K562 (cell line): Measurements from ENCODE around the gene BRICD5. TPM values are rescaled to one million over a fixed set of nuclear protein-coding genes. Genes with fewer than 3 reads are reported as not detected.

Source experiments
- CHCHD3 ChIP-seq: fragments of 250-450 bp; sonication (Bioruptor Pico); IDR thresholded peaks from 2 replicates; pipeline ENCODE4 v2.1.2; 2022; ENCODE audit warnings: mild to moderate bottlenecking
- CTCFL ChIP-seq: IDR thresholded peaks from 2 replicates; pipeline ENCODE4 v1.6.1; 2011; ENCODE audit warnings: borderline replicate concordance, low read depth, mild to moderate bottlenecking, moderate library complexity, low read length; ENCODE audit not compliant: insufficient read depth, poor library complexity, severe bottlenecking
- ELF2 ChIP-seq: fragments of 250-450 bp; sonication (Bioruptor Pico); IDR thresholded peaks from 2 replicates; pipeline ENCODE4 v1.5.0; 2021; ENCODE audit warnings: mild to moderate bottlenecking
- EZH2 ChIP-seq: IDR thresholded peaks from 2 replicates; pipeline ENCODE4 v1.6.1; 2012; ENCODE audit warnings: low read depth, mild to moderate bottlenecking, inconsistent platforms, low read length, borderline replicate concordance
- HSF4 ChIP-seq: fragments of 250-450 bp; sonication (Bioruptor Pico); IDR thresholded peaks from 2 replicates; pipeline ENCODE4 v2.1.2; 2022; ENCODE audit warnings: mild to moderate bottlenecking, moderate library complexity, borderline replicate concordance
- KAT2B ChIP-seq: IDR thresholded peaks from one replicate; pipeline ENCODE4 v1.6.1; 2012; ENCODE audit warnings: low read depth, mild to moderate bottlenecking, control low read depth, inconsistent platforms, low read length, moderate library complexity
- KAT8 ChIP-seq: fragments of 450-650 bp; IDR thresholded peaks from 2 replicates; pipeline ENCODE4 v1.6.1; 2016; ENCODE audit warnings: low read depth, mild to moderate bottlenecking
- KLF10 ChIP-seq: fragments of 250-450 bp; sonication (Bioruptor Pico); IDR thresholded peaks from 2 replicates; pipeline ENCODE4 v1.6.1; 2021; ENCODE audit warnings: matching md5 sums
- KLF6 ChIP-seq: fragments of 250-450 bp; sonication (Bioruptor Pico); IDR thresholded peaks from 2 replicates; pipeline ENCODE4 v1.4.0; 2020; ENCODE audit warnings: mild to moderate bottlenecking, moderate library complexity, borderline replicate concordance
- MAFG ChIP-seq: fragments of 450-650 bp; conservative IDR thresholded peaks from 2 replicates; pipeline ENCODE4 v1.6.1; 2016; ENCODE audit warnings: missing genetic modification characterization, missing compliant biosample characterization
- MCM5 ChIP-seq: fragments of 450-650 bp; IDR thresholded peaks from 2 replicates; pipeline ENCODE4 v1.6.1; 2016; ENCODE audit warnings: low read depth
- MTA2 ChIP-seq: fragments of 450-650 bp; IDR thresholded peaks from 2 replicates; pipeline ENCODE4 v1.6.1; 2016; ENCODE audit warnings: low read depth
- NCOA2 ChIP-seq, 2 experiments: fragments of 450-650 bp; IDR thresholded peaks; 2 replicates each; pipeline ENCODE4 v1.6.1; 2018; ENCODE audit warnings: mild to moderate bottlenecking in 2 of 2, moderate library complexity in 1 of 2; ENCODE audit not compliant: partially characterized antibody in 2 of 2
- NR3C1 ChIP-seq: sonication (generic); formaldehyde crosslinking; IDR thresholded peaks from 2 replicates; pipeline ENCODE4 v1.8.1; 2022; ENCODE audit warnings: missing genetic modification reagents
- NRF1 ChIP-seq, 2 experiments: fragments of 450-650 bp; IDR thresholded peaks in 1 of 2; conservative IDR thresholded peaks in 1 of 2; 2 replicates each; pipeline ENCODE4 v1.6.1; 2014; ENCODE audit warnings: mild to moderate bottlenecking in 2 of 2
- RBM17 ChIP-seq: fragments of 200-400 bp; formaldehyde crosslinking; IDR thresholded peaks from 2 replicates; pipeline ENCODE4 v1.6.1; 2017; ENCODE audit warnings: low read depth, mild to moderate bottlenecking, low read length, borderline replicate concordance
- SP1 ChIP-seq: sonication (generic); formaldehyde crosslinking; IDR thresholded peaks from 2 replicates; pipeline ENCODE4 v1.8.1; 2022; ENCODE audit warnings: mild to moderate bottlenecking, missing genetic modification reagents
- STAT5B ChIP-seq: fragments of 250-450 bp; sonication (Bioruptor Pico); IDR thresholded peaks from 2 replicates; pipeline ENCODE4 v1.8.0; 2021; ENCODE audit warnings: mild to moderate bottlenecking, inconsistent platforms
- ZFX ChIP-seq: sonication (generic); formaldehyde crosslinking; IDR thresholded peaks from 2 replicates; pipeline ENCODE4 v1.8.0; 2022; ENCODE audit warnings: mild to moderate bottlenecking, missing genetic modification reagents, moderate library complexity
- ZNF57 ChIP-seq: fragments of 450-650 bp; formaldehyde crosslinking; IDR thresholded peaks from 2 replicates; pipeline ENCODE4 v1.4.0; 2020; ENCODE audit warnings: mild to moderate bottlenecking, moderate library complexity
- ZNF79 ChIP-seq: fragments of 250-450 bp; sonication (Bioruptor Pico); IDR thresholded peaks from 2 replicates; pipeline ENCODE4 v1.4.0; 2020; ENCODE audit warnings: low read depth, mild to moderate bottlenecking, moderate library complexity
- polyA plus RNA-seq, 8 experiments: library from polyadenylated mRNA; depleted of rRNA in 4 of 8; stranded (reverse) in 5 of 8; unstranded in 3 of 8; fragments of >200 nt; fragmentation: Nextera tagmentation in 2 of 8; fragmentation: Illumina TruSeq in 1 of 8; extraction: Ambion mirVana in 2 of 8; extraction: Trizol in 1 of 8; gene quantifications; 2 replicates each; pipeline versions ENCODE4 v1.2.1 to v1.2.3, GENCODE V29; 2011 to 2014; ENCODE audit warnings: inconsistent platforms in 1 of 8, missing spikeins in 1 of 8
- total RNA-seq, 7 experiments: library from RNA; depleted of rRNA in 6 of 7; stranded (reverse); fragments of >200 nt in 6 of 7; fragmentation: Illumina TruSeq in 2 of 7; extraction: Trizol in 2 of 7; gene quantifications; 2 replicates each; pipeline versions ENCODE4 v1.2.1 to v1.2.3, GENCODE V29; 2011 to 2021; ENCODE audit warnings: low replicate concordance in 1 of 7
- TF ChIP-seq, protein P1 (sequence below), 2 experiments: IDR thresholded peaks in 1 of 2; conservative IDR thresholded peaks in 1 of 2; 2 replicates each; pipeline ENCODE4 v1.6.1; 2016; ENCODE audit warnings: low read depth in 2 of 2, mild to moderate bottlenecking in 1 of 2, missing compliant biosample characterization in 1 of 2, missing genetic modification characterization in 1 of 2, moderate library complexity in 1 of 2
- TF ChIP-seq, protein P2 (sequence below): fragments of 450-650 bp; IDR thresholded peaks from 2 replicates; pipeline ENCODE4 v1.6.1; 2016; ENCODE audit warnings: low read depth, mild to moderate bottlenecking, moderate library complexity

BRICD5 gene
- total and polyA plus RNA-seq, 9 of the 15 experiments (the other 6 are each of a cell fraction or from before 2014, with no cell fraction given) = 0.24 to 15.1 (median 2.4) TPM; not detected in 1

DNA sequence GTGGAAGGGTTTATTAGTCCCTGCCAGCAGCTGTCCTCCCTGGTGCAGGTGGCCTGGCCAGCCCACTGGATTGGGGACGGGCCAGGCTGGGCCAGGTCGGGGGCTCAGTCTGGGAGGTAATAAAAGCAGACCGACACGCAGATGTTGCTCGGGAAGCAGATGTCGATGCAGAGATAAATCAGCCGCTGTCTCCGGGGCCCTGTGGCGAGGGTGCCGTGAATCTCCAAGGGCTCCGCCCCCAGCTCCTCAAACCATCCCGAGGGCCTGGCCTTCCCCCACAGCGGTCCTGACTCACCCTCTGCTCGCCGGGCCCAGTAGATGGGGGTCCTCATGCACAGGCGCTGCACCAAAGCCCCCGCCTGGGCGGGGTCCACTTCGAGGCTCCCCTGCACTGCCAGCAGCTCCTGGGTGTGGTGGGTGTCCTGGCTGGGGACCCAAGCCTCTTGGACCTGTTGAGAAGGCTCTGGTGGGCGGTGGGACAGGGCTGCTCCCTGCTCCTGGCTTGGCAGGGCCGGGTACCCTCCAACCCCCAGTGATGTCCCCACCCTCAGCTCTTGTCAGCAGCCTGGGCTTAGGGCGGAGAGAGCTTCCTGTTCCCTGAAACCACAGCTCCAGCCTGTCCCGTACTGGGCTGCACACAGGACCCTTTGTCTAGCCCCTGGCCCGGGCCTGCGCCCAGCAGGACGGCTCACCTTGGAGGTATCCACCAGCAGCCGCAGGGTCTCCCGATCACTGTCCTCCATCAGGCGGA, 1.2 kb downstream of the BRICD5 start (continued):
- TF ChIP-seq, protein P1, sequence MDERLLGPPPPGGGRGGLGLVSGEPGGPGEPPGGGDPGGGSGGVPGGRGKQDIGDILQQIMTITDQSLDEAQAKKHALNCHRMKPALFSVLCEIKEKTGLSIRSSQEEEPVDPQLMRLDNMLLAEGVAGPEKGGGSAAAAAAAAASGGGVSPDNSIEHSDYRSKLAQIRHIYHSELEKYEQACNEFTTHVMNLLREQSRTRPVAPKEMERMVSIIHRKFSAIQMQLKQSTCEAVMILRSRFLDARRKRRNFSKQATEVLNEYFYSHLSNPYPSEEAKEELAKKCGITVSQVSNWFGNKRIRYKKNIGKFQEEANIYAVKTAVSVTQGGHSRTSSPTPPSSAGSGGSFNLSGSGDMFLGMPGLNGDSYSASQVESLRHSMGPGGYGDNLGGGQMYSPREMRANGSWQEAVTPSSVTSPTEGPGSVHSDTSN (CRISPR knock-in tag; IDR thresholded peaks at IDR 0.05; ENCODE audit: low read depth) = no peak
- TF ChIP-seq, protein P1 (tag; conservative IDR thresholded peaks at IDR 0.05; ENCODE audit: low read depth) = peak; percentile 33; the same call in 1 of the 2 replicates
- no peak for TF ChIP-seq KLF10 (CRISPR knock-in tag)
- TF ChIP-seq NCOA2 (IDR thresholded peaks at IDR 0.05; ENCODE audit: partially characterized antibody in 2 of 2) = no peak
- TF ChIP-seq MTA2 = no peak
- peak; percentile 10; the same call in 1 of the 2 replicates for TF ChIP-seq ZFX (CRISPR knock-in tag)
- no peak for TF ChIP-seq STAT5B
- TF ChIP-seq MCM5 = no peak
- no peak for TF ChIP-seq MAFG (tag)
- no peak for TF ChIP-seq HSF4
- TF ChIP-seq, protein P2, sequence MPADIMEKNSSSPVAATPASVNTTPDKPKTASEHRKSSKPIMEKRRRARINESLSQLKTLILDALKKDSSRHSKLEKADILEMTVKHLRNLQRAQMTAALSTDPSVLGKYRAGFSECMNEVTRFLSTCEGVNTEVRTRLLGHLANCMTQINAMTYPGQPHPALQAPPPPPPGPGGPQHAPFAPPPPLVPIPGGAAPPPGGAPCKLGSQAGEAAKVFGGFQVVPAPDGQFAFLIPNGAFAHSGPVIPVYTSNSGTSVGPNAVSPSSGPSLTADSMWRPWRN = no peak
- no peak for TF ChIP-seq EZH2
- TF ChIP-seq KAT2B = no peak
- no peak for TF ChIP-seq SP1 (CRISPR knock-in tag)
- no peak for TF ChIP-seq ZNF79 (CRISPR knock-in tag)
- TF ChIP-seq KAT8 = no peak
- TF ChIP-seq NRF1 (conservative IDR thresholded peaks at IDR 0.05 in 1 of 2, IDR thresholded peaks at IDR 0.05 in 1 of 2) = no peak
- TF ChIP-seq CHCHD3 (CRISPR knock-in tag) = no peak
- TF ChIP-seq RBM17 = no peak
- no peak for TF ChIP-seq CTCFL
- TF ChIP-seq KLF6 = no peak
- no peak for TF ChIP-seq ELF2 (CRISPR knock-in tag)
- TF ChIP-seq ZNF57 = no peak
- no peak for TF ChIP-seq NR3C1 (CRISPR knock-in tag)
